ENCODE measurements around the gene PDGFRB.

The PDGFRB gene

DNA sequence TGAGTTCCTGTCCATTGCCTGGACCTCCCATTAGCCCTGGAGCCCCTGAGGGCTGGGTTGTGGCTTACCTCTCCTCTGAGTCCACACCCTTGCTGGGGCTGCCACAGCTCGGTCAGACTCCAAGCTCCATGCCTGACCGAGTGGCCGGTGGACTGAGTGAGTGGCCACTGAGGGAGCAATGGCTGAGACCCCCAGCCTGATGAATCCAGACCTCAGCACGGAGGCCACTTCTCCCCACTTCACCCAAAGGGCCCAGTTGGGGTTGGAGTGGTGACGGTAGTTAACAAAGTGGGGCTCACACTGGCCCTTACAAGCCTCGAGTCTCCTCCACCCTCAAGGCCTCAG lies 28.8 kb downstream of the PDGFRB start:
- no peak for DNase-seq

DNA sequence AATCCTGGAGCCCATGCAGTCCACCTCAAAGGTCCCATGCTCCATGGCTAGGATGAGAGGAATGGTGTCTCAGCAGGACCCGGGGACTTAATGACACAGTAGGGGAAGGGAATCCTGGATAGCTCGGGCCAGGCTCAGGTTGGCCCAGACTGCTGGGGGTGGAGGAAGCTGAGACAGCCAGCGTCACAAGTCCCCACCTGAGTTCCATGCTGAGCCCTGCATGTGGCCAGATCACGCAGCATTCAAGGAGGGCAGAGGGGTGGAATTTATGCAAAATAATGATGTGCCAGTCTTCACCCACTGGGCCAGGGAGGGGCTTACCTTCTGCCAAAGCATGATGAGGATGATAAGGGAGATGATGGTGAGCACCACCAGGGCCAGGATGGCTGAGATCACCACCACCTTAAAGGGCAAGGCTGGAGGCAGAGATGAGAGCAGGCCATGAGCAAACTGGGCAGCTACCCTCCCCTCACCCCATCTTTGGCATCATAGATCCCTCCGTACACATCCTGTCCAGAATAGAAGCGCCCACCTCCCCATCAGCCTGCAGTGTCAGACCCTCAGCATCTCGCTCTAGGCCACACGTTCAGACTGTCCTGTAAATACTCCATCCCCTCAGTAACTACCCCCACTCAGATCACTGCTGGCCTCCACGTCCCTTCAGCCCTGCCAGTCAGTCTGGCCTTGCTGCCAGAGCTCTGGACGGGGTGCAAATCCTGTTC lies 29.3 kb downstream of the PDGFRB start:
- no peak for DNase-seq

- DNase-seq: no peak
Observed at GRCh38 chr5:150125334-150125733, 30.3 kb downstream of the PDGFRB start.

DNA sequence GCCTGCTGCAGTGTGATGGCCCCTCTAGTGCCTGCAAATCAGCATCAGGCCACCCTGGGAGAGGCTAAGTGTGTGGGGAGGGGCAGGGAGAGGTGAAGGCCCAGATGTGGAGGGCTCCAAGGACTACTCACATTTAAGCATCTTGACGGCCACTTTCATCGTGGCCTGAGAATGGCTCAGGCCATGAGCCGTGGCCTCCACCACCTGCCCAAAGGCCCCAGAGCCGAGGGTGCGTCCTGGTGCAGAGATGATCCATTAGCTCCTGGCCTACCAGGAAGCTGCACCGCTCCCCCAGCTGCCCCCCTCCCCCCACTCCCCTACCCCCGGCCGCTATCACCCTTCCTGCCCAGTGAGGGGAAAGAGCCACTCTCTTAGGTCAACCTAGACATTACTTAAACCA lies 31.0 kb downstream of the PDGFRB start:
- DNase-seq: no peak

DNA sequence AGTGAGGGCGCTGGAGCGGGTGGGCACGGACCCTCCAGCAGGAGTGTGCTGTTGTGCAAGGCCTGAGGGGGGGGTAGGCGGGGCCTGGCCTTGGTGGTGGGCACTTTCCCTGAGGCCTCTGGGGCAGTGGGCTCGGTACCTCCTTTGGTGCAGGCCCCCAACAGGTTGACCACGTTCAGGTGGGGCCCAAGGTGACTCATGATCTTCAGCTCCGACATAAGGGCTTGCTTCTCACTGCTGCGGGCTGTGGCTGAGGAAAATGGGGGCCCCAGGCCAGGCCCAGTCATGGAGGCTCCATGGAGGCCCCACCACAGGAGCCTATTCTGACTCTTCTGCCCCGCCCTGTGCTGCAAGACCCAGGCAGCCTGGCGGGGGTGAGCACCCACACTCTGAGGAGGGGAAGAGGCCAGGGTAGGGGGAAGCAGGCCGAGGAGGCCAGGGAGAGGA lies 31.5 kb downstream of the PDGFRB start:
- DNase-seq: no peak

DNA sequence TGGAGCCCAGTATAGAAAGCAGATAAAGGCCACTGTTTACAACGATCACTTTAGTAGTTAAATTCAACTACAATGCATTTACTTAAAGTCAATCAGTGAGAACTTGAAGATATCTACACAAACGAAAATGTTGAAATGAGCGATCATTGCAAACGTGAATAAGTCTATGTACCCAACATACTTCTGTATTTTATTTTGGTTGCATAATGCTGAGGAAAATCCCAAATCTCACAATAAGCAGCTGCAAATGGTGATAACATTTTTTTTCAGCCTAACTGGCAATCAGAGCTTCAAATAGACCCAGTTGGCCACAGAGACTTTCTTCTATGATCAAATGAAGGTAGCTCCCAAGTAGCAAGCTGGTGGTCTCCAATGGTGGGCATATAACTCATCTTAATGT lies 32.1 kb downstream of the PDGFRB start:
- DNase-seq: no peak

- no peak for DNase-seq
Observed at GRCh38 chr5:150122536-150123481, 32.8 kb downstream of the PDGFRB start.

DNA sequence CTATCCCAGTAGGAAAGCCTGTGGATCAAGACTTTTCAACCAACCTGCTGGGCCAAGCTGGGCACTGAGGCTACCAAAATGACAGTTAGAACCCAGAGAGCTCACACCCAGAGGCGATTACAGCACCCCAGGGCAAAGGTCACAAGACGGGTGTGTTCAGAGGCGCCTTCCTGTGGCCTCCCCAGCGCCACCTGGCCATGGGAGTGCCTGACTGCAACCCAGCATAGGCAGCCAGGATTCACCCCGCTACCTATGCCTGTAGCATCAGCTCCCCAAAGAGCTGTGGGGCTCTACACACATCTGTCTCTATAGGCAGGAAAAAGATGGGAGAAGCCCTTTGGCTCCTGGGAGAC lies 33.5 kb downstream of the PDGFRB start:
- DNase-seq: no peak

DNA sequence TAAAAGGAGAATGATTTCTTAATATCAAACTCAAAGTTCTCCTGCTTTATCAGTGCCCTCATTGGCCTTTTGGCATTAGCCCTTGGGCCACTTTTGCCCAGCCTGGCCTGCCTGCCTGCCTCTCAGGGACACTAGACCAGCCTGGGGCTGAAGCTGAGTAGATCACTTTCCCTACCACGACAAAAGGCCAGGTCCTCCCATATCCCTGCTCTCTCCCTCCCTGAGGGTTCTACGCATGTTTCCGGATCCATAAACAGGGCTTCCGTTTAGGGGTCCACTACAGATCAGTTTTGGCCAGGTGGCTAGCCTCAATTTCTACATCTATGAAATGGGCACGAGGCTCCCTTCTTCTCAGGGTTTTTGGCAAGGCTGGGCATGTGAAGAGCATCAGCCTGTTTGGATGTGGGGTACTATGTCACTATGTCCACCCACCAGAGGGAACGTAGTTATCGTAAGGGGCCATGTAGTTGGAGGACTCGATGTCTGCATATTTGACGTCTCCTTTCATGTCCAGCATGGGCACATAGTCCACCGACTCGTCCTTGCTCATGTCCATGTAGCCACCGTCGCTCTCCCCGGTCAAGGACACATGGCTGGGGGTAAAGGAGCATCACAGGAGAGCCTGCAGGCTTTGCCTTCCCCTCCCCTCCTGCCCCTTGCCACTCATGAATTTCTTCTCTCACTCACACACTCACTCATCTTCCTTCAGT lies 34.0 kb downstream of the PDGFRB start:
- no peak for DNase-seq

DNA sequence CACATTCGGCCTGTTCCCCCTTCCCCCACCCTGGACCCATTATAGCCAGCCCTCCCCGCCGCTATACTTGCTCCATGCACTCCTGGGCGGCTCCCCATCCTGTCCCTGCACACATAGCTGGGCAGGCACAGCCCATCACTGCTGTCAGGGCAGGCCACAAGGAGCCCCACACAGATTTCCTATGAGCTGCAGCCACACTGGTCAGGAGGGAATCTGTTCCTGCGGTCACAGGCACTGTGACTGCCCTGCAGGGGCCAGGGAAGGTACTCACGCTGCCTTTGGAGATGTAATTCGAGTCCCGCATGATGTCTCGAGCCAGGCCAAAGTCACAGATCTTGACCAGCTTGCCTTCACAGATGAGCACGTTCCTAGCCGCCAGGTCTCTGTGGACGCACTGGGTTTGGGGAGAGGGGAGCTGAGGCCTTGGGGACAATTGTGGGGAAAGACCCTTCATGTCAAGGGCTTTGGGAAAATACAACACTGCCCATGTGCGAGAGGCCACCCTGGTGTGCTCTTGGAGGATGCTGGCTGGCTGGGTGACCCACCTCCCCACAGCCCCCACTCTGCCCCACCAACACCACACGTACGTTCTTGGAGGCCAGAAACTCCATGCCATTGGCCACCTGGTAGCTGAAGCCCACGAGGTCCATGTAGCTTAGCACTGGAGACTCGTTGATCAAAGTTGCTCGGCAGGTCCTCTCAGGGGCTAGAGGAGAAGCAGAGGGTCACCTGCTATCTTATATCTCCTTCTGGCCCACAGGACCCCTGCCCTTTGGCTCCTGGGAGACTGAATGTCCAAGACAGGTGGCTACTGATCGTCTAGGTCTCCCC lies 34.8 kb downstream of the PDGFRB start:
- no peak for DNase-seq

DNA sequence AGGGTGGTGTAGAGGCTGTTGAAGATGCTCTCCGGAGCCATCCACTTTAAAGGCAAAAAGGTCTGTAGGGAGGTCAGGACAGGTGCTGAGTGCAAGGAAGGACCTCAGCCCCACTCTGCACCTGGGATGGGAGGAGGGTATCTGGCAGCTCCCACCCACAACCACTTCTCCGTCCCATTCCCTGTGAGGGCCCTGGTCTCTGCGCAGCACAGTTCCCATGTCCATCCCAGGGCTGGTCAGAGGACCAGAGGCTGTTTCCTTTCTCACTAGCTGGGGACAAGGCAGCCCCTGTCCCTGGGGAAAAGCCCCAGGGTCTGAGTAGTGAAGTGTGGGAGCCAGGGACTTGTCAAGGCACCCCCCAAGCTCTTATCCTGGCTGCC lies 35.6 kb downstream of the PDGFRB start:
- DNase-seq: no peak

- DNase-seq: no peak
Observed at GRCh38 chr5:150119421-150120061, 36.1 kb downstream of the PDGFRB start.

- no peak for DNase-seq
Observed at GRCh38 chr5:150118561-150119229, 37.0 kb downstream of the PDGFRB start.

DNA sequence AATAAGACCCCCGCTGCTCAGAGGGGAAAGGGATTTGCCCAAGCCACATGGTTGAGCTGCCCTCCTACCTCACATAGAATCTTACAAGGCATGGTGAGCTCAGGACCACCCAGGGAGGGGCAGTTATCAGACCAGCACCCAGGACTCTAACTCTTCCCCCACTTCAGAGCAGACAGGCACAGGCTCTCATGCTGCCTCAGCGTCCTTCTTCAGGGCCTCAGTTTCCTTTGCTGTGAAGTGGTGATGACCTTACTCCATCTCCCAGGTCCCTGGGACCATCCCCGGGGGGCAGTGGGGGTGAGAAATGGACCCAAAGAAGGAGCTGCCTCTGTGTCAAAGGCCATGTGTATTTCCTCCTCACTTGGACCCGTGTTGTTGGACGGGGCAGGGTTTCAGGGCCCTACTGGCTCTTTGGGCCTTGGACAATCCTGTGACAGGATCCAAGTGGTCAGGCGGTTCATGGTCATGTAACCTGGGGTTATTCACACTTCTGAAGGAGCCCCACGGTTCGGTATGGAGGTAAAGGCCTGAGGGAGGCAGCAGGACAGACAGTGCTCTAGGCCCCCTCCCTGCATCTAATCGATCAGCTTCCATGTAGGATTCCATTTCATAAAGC lies 37.6 kb downstream of the PDGFRB start:
- no peak for DNase-seq

DNA sequence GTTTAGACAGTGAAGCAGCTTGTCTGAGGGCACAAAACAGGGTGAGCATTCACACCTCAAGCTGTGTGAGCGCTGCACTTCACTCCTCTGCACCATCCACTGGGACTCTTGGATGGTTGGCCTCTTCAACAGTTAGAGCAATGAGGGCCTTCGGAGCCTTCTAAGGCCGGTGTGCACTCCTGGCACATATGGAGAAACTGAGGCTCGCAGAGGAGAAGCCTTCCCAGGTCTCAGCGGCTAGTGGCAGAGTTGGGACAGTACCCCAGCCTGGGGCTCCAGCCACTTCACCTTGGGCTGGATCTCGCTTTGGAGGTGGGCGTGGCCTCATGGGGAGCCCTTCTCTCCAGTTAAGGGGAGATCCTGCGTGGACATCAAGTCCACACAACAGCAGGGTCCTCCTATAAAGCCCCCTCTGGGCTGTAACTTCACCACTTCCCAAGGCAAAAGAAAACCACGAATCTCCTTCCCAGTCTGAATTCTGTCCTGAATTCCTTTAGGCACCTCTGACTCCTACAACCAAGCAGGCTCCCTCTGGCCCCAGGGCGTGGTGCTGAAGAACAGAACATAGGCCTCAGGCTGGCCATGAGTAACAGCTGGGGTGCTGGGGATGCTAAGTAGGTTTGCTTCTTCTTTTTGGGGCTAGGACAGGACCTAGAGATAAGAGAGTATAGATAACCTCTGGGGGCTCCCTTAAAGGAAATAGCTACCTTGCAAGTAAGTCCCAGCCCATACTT lies 38.8 kb downstream of the PDGFRB start:
- DNase-seq: no peak

GRCh38 chr5:150114773-150115408 lies 40.8 kb downstream of the PDGFRB start:
- no peak for DNase-seq

GRCh38 chr5:150114102-150114641 lies 41.5 kb downstream of the PDGFRB start:
- DNase-seq: no peak

GRCh38 chr5:150113047-150113744 lies 42.4 kb downstream of the PDGFRB start:
- DNase-seq: no peak

Data from NCI-H2029 treated with DMSO at 0.1 percent for 48 hours (cell line).